Calu3 (cell line): ENCODE data around the gene SCEL. TPM values are rescaled to one million over a fixed set of nuclear protein-coding genes. Genes with fewer than 3 reads are reported as not detected.
A peak's percentile ranks its signal among the peaks of the same experiment; 100 is the strongest.

ENCODE experiments used
- BruUV-seq: library from RNA; stranded (reverse); fragments of 400-500 nt; replicated peaks from 2 replicates; lab custom pipeline; 2021; lab: Mats Ljungman, UMichigan
- CTCF ChIA-PET: fragments of 300-600 bp; sonication (Branson Sonifier 250); formaldehyde crosslinking; loops from one replicate; lab custom pipeline; 2022; ENCODE audit warnings: antibody characterized with exemption; lab: Charles Lee
- DNase-seq: peaks from one replicate; pipeline ENCODE4 v3.0.0; 2022
- H3K27ac Mint-ChIP-seq: one replicate; pipeline ENCODE4 v1.8.0; 2022; ENCODE audit warnings: mixed read lengths; ENCODE audit not compliant: unreplicated experiment
- H3K27me3 Mint-ChIP-seq: one replicate; pipeline ENCODE4 v1.8.0; 2022; ENCODE audit warnings: mixed read lengths; ENCODE audit not compliant: unreplicated experiment
- H3K36me3 Mint-ChIP-seq: one replicate; pipeline ENCODE4 v1.8.0; 2022; ENCODE audit warnings: mild to moderate bottlenecking, moderate library complexity, mixed read lengths; ENCODE audit not compliant: insufficient read depth, unreplicated experiment
- H3K4me1 Mint-ChIP-seq: one replicate; pipeline ENCODE4 v1.8.0; 2022; ENCODE audit warnings: mild to moderate bottlenecking, low read depth, mixed read lengths; ENCODE audit not compliant: unreplicated experiment
- H3K4me3 Mint-ChIP-seq: one replicate; pipeline ENCODE4 v1.8.0; 2022; ENCODE audit warnings: mild to moderate bottlenecking, low read depth, moderate library complexity, mixed read lengths; ENCODE audit not compliant: unreplicated experiment
- H3K9me3 Mint-ChIP-seq: one replicate; pipeline ENCODE4 v1.8.0; 2022; ENCODE audit warnings: low read depth, mixed read lengths; ENCODE audit not compliant: unreplicated experiment
- CTCF ChIP-seq: fragments of 200-600 bp; IDR thresholded peaks from one replicate; pipeline ENCODE4 v1.8.0; 2022; ENCODE audit warnings: antibody characterized with exemption; ENCODE audit not compliant: unreplicated experiment
- intact Hi-C: fragments of 100-400 bp; cut with micrococcal nuclease; formaldehyde crosslinking; loops from one replicate; pipeline ENCODE4 v1.10.0; 2022; ENCODE audit not compliant: unreplicated experiment
- total RNA-seq: library from RNA; stranded (reverse); gene quantifications from 2 replicates; pipeline ENCODE4 v1.2.3, GENCODE V29; 2022

SCEL gene
- total RNA-seq, 1 experiment from 2014 or later = 5.2 TPM

- Mint-ChIP-seq H3K27ac (no peak overlapping the region), H3K4me3 (no peak overlapping the region), H3K4me1 (no peaks in the 10 kb centered on the region), H3K27me3 (no peaks in the 10 kb centered on the region), H3K36me3 (no peaks in the 10 kb centered on the region), H3K9me3 (no peaks in the 10 kb centered on the region)
- no peak for DNase-seq
- BruUV-seq = no TSS peak
- CTCF ChIA-PET = interaction anchor here (0.7 kb wide), 2 partner anchors 49 to 1978 kb away, joined by 3 to 4 read pairs; no protein-coding TSS in a partner anchor
- no peak for TF ChIP-seq CTCF
- intact Hi-C loops = loop anchor here (5.0 kb wide), 1 partner anchor 50 kb away; no protein-coding TSS in a partner anchor
Observed at GRCh38 chr13:77506874-77507273, 28.6 kb upstream of the SCEL start.

- CTCF ChIA-PET = no interaction called here
- Mint-ChIP-seq H3K27me3 (no peaks in the 10 kb centered on the region), H3K4me3 (peak overlapping the region; percentile 41), H3K9me3 (no peaks in the 10 kb centered on the region), H3K27ac (peak overlapping the region; percentile 33), H3K36me3 (no peaks in the 10 kb centered on the region), H3K4me1 (no peaks in the 10 kb centered on the region)
- peak; percentile 21 for DNase-seq
- TF ChIP-seq CTCF = no peak
- BruUV-seq = no TSS peak
- intact Hi-C loops = loop anchor here (1.0 to 5.0 kb wide), 2 partner anchors 13 to 49 kb away; no protein-coding TSS in a partner anchor
Observed at GRCh38 chr13:77507931-77508776, 27.4 kb upstream of the SCEL start.

- BruUV-seq = no TSS peak
- Mint-ChIP-seq H3K27ac (no peak overlapping the region), H3K27me3 (no peaks in the 10 kb centered on the region), H3K9me3 (no peaks in the 10 kb centered on the region), H3K4me1 (no peaks in the 10 kb centered on the region), H3K36me3 (no peaks in the 10 kb centered on the region), H3K4me3 (no peak overlapping the region)
- no peak for DNase-seq
- CTCF ChIA-PET = no interaction called here
- TF ChIP-seq CTCF = no peak
- intact Hi-C loops = loop anchor here (1.0 to 5.0 kb wide), 2 partner anchors 12 to 48 kb away; no protein-coding TSS in a partner anchor
Observed at GRCh38 chr13:77508959-77509620, 26.4 kb upstream of the SCEL start.

GRCh38 chr13:77510156-77510555, 25.4 kb upstream of the SCEL start:
- no peak for DNase-seq
- no peaks in the 10 kb centered on the region for H3K4me1 Mint-ChIP-seq
- peaks cover 2% of the 10 kb centered on the region for H3K9me3 Mint-ChIP-seq
- no peak overlapping the region for H3K27ac Mint-ChIP-seq
- H3K27me3 Mint-ChIP-seq = no peaks in the 10 kb centered on the region
- no TSS peak for BruUV-seq
- no peak for TF ChIP-seq CTCF
- intact Hi-C loops = no loop called here
- H3K36me3 Mint-ChIP-seq = no peaks in the 10 kb centered on the region
- H3K4me3 Mint-ChIP-seq = no peak overlapping the region
- CTCF ChIA-PET = no interaction called here
